Colonic mucosa (tissue), 4 donors: Measurements from ENCODE around the gene SLC35F4. TPM values are rescaled to one million over a fixed set of nuclear protein-coding genes. Genes with fewer than 3 reads are reported as not detected.

Source experiments
- DNase-seq: peaks from one replicate; pipeline ENCODE4 v3.0.0-alpha.2; 2020
- H3K27ac ChIP-seq: fragments of 200-600 bp; one replicate; pipeline ENCODE4 v1.8.0; 2021
- H3K27me3 ChIP-seq: fragments of 200-600 bp; one replicate; pipeline ENCODE4 v1.8.0; 2021
- H3K36me3 ChIP-seq: fragments of 200-600 bp; one replicate; pipeline ENCODE4 v1.8.0; 2021
- H3K4me1 ChIP-seq: fragments of 200-600 bp; one replicate; pipeline ENCODE4 v1.8.0; 2021; ENCODE audit warnings: mild to moderate bottlenecking
- H3K4me3 ChIP-seq: fragments of 200-600 bp; one replicate; pipeline ENCODE4 v1.8.0; 2021
- H3K9ac ChIP-seq, 2 donors: one replicate each; pipeline ENCODE4 v1.7.0; 2013; ENCODE audit warnings: control low read depth in 2 of 2, low read depth in 2 of 2, low read length in 2 of 2
- H3K9me3 ChIP-seq: fragments of 200-600 bp; one replicate; pipeline ENCODE4 v1.8.0; 2021
- intact Hi-C: fragments of 100-400 bp; cut with DNase I; formaldehyde crosslinking; loops from one replicate; pipeline ENCODE4 v1.14.1; 2022
- total RNA-seq, 2 donors: library from RNA; stranded (reverse); fragmentation: NEBNext Ultra II Directional in 1 of 2; extraction: Animal tissue kit (Norgen Biotek cat#: 25700) in 1 of 2; gene quantifications; one replicate each; pipeline ENCODE4 v1.2.1, GENCODE V29; 2021
- TF ChIP-seq, protein P1 (sequence below): fragments of 200-600 bp; IDR thresholded peaks from one replicate; pipeline ENCODE4 v1.8.0; 2022; ENCODE audit warnings: antibody characterized with exemption, mild to moderate bottlenecking
- donor health status: healthy.
- donor health status: DM: no; HTN: no; CAD: no.
- donor health status: DM: no; HTN: no; CAD: no.

SLC35F4 gene
- total RNA-seq, 2 donors from 2014 or later: not detected

DNA sequence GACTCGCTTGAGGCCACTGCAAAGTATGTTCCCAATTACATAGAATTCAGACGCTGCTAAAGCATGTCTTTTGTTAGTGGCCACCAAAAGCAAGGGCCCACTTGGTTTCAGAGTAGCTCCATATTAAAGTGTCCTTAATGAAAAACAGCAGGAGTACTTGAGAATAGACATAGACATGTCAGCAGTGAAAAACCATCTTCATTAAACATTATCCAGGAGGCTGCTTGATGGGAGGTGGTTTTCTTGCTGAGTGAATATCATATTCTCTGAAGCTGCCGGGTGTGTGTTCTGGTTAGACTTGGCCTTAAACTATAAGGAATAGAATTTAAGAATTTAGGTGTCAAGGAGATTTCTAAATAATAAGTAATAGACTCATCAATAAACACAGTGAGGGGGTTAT is 292.7 kb downstream of the SLC35F4 start:
- DNase-seq: no peak
- H3K4me3 ChIP-seq: no peak overlapping the region
- H3K27ac ChIP-seq: no peak overlapping the region
- intact Hi-C loops: no loop called here
- H3K9me3 ChIP-seq: no peaks in the 10 kb centered on the region
- no peaks in the 10 kb centered on the region for H3K27me3 ChIP-seq
- H3K9ac ChIP-seq: no peak overlapping the region
- TF ChIP-seq, protein P1, sequence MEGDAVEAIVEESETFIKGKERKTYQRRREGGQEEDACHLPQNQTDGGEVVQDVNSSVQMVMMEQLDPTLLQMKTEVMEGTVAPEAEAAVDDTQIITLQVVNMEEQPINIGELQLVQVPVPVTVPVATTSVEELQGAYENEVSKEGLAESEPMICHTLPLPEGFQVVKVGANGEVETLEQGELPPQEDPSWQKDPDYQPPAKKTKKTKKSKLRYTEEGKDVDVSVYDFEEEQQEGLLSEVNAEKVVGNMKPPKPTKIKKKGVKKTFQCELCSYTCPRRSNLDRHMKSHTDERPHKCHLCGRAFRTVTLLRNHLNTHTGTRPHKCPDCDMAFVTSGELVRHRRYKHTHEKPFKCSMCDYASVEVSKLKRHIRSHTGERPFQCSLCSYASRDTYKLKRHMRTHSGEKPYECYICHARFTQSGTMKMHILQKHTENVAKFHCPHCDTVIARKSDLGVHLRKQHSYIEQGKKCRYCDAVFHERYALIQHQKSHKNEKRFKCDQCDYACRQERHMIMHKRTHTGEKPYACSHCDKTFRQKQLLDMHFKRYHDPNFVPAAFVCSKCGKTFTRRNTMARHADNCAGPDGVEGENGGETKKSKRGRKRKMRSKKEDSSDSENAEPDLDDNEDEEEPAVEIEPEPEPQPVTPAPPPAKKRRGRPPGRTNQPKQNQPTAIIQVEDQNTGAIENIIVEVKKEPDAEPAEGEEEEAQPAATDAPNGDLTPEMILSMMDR: no peak
- H3K36me3 ChIP-seq: no peaks in the 10 kb centered on the region
- no peaks in the 10 kb centered on the region for H3K4me1 ChIP-seq

DNA sequence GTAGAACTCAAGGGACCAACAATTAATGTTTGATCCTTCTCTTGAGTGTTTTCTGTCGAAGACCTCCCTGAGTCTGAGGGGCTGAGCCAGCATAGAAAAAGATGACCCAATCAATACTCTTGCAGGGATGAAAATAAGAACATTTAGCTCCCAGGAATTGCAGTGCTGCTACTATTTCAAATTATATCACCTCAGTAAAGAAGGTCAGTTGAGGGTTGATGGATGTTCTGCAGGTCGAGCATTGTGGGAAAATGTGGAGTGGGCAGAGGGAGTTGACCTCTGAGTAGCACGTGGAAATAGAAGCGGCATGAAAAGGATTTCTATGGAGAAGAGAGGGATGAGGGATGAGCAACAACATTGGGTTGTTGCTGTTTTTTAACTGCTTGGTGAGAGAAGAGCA is 297.3 kb downstream of the SLC35F4 start:
- Histone ChIP-seq H3K9ac (no peak overlapping the region), H3K4me3 (no peak overlapping the region), H3K4me1 (no peaks in the 10 kb centered on the region), H3K27me3 (no peaks in the 10 kb centered on the region), H3K27ac (no peak overlapping the region), H3K36me3 (no peaks in the 10 kb centered on the region), H3K9me3 (no peaks in the 10 kb centered on the region)
- TF ChIP-seq, protein P1: no peak
- no peak for DNase-seq
- intact Hi-C loops: no loop called here

DNA sequence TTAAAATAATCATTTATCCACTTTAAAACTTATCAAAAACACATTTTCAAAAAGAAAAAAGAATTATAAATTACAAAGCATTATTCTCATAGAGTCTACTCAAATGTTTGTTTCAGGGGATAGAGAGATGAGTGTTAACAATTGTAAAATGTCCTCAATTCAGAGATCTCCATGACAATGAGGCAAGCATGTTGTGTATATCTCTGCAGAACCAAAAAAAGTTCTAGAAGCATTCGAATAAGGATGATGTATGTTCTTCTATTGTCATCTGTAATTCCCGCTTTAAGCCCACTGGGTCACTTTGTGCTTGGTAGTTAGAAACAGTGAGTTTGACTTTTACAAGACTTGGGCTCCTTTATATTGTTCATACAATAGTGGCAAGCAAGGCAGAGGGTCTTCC is 298.7 kb downstream of the SLC35F4 start:
- no peak overlapping the region for H3K27ac ChIP-seq
- intact Hi-C loops: no loop called here
- H3K4me3 ChIP-seq: no peak overlapping the region
- H3K9ac ChIP-seq: no peak overlapping the region
- no peak for DNase-seq
- no peaks in the 10 kb centered on the region for H3K36me3 ChIP-seq
- TF ChIP-seq, protein P1: no peak
- no peaks in the 10 kb centered on the region for H3K9me3 ChIP-seq
- H3K4me1 ChIP-seq: no peaks in the 10 kb centered on the region
- no peaks in the 10 kb centered on the region for H3K27me3 ChIP-seq

DNA sequence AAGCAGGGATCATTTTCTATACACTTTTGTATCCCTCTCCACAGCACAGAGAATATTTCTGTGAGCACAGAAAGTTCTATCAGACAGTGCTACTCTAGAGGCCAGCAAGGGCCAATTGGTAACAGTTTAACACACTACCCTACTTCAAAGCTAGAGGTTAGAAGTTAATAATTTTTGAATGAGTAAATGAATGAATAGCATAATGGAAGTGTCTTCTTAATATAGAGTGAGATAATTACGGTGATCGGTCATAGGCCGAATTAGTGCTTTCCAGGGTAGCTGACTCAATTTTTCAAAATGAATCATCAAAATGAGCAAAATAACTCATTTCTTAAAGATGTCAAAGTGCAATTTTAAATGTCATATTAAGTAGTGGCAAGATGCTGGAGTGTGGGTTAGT is 305.2 kb downstream of the SLC35F4 start:
- TF ChIP-seq, protein P1: no peak
- H3K36me3 ChIP-seq: no peaks in the 10 kb centered on the region
- H3K9me3 ChIP-seq: no peaks in the 10 kb centered on the region
- no peaks in the 10 kb centered on the region for H3K27me3 ChIP-seq
- H3K27ac ChIP-seq: no peak overlapping the region
- no peak overlapping the region for H3K9ac ChIP-seq
- H3K4me1 ChIP-seq: no peaks in the 10 kb centered on the region
- no peak overlapping the region for H3K4me3 ChIP-seq
- DNase-seq: no peak
- intact Hi-C loops: no loop called here

DNA sequence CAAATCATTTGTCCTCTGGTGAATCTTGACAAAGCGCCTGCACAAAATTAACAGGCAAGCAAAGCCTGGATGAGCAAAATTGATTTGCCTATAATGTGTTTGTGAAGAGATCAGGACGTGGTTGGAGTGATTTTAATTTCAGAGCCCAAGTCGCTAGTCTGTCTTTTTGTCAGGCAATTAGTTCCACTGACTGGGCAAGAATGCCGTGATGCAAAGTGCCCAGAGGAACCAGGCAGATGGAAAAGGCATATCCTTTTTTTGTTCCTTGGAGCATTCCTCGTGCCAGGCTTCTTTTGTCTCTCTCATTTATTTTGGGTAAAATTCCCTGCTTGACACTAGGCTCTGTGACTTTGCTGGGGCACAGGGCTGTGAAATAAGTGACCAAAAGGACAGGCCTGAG is 306.3 kb downstream of the SLC35F4 start:
- H3K9ac ChIP-seq: no peak overlapping the region
- no peaks in the 10 kb centered on the region for H3K4me1 ChIP-seq
- H3K27ac ChIP-seq: no peak overlapping the region
- TF ChIP-seq, protein P1: no peak
- H3K36me3 ChIP-seq: no peaks in the 10 kb centered on the region
- intact Hi-C loops: no loop called here
- H3K4me3 ChIP-seq: no peak overlapping the region
- H3K27me3 ChIP-seq: no peaks in the 10 kb centered on the region
- no peak for DNase-seq
- H3K9me3 ChIP-seq: no peaks in the 10 kb centered on the region
